Neuron (in vitro differentiated cells): ENCODE measurements around the gene SMIM33.
"Not testable (repeated sequence)": the region's sequence is repeated elsewhere in the genome, so short reads cannot be mapped to it uniquely, and the experiment has no call there.

ENCODE experiments used
- H2AFZ ChIP-seq: one replicate; pipeline ENCODE4 v1.6.1; 2013; ENCODE audit warnings: low read depth, mild to moderate bottlenecking, inconsistent platforms, low read length, moderate library complexity
- H3K27me3 ChIP-seq: one replicate; pipeline ENCODE4 v1.6.1; 2013; ENCODE audit warnings: low read length; ENCODE audit not compliant: insufficient read depth
- H3K36me3 ChIP-seq: one replicate; pipeline ENCODE4 v1.6.1; 2013; ENCODE audit warnings: low read length; ENCODE audit not compliant: insufficient read depth
- H3K4me1 ChIP-seq: one replicate; pipeline ENCODE4 v1.6.1; 2013; ENCODE audit warnings: low read length; ENCODE audit not compliant: insufficient read depth
- H3K4me3 ChIP-seq: 2 replicates; pipeline ENCODE4 v1.5.1; 2013; ENCODE audit warnings: mild to moderate bottlenecking, low read length, moderate library complexity
- H3K9me3 ChIP-seq: one replicate; pipeline ENCODE4 v1.6.1; 2013; ENCODE audit warnings: low read length

SMIM33 gene

DNA sequence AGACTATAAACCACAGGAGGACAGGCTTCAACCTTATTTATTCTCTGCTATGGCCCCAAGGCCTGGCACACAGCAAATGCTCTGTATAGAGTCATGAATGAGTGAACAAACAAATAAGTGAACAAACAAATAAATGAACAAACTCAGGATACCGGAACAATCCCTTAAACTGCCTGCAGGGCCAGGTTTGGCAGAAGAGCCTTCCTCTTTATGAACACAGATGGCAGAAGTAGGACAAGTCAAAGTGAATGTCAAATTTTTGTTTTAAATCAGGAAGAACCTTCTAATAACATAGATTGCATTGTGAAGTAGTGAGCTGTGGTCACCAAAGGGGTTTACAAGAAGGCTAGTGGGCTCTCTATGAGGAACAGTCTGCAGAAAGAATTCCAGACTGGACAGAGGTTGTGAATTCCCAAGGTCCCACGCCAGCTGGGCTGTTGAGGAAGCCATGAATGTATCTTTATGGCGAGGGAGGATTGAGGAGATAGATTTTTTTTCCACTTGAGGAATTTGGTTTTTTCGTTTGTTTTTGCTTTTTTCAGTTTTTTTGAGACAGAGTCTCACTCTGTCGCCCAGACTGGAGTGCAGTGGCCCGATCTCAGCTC, 42.1 kb downstream of the SMIM33 start:
- Histone ChIP-seq H3K36me3 (no peaks in the 10 kb centered on the region), H3K27me3 (peaks cover 2% of the 10 kb centered on the region)

GRCh38 chr5:139513434-139513833, 42.6 kb downstream of the SMIM33 start:
- H3K4me3 ChIP-seq, H3K4me1 ChIP-seq: not testable (repeated sequence)

More for the DNA sequence above, 42.1 kb downstream of the SMIM33 start:
- Histone ChIP-seq H2AFZ (no peak overlapping the region), H3K9me3 (no peaks in the 10 kb centered on the region), H3K4me1 (peaks cover 3% of the 10 kb centered on the region), H3K4me3 (no peak overlapping the region)

DNA sequence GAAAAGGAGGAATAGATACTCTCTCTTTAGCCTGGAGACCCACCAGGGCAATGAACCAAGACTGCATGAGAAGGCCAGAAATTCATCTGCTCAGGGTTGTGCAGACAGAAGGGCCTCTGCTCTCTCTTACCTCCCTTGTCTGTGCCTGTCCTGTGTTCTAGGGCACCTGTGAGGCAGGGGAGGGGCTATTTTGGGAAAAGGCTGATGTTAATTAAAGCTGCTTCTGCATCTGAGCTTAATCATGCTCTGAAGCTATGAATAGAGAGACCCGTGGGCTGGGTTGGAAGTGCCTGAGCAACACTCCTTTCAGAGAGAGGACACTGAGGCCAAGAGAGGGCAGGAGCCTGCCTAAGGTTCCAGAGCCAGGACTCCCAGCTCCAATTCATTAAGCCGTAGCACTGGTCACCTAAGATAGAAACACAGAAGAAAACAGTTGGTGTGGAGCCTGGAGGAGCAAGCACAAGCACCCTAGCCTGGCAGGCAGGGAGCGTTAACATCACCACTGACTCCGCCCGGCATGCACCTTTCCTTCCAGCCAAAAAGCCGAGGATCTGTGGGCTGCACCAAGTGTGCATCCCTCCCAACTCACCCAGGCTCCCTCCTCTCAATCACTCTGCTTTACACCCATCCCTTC, 43.2 kb downstream of the SMIM33 start:
- H2AFZ ChIP-seq = no peak overlapping the region
- H3K4me3 ChIP-seq = no peak overlapping the region
- peaks cover 9% of the 10 kb centered on the region for H3K4me1 ChIP-seq
- H3K36me3 ChIP-seq = no peaks in the 10 kb centered on the region
- H3K27me3 ChIP-seq = peaks cover under 1% of the 10 kb centered on the region
- H3K9me3 ChIP-seq = no peaks in the 10 kb centered on the region

More at GRCh38 chr5:139513434-139513833, 42.6 kb downstream of the SMIM33 start:
- not testable (repeated sequence) for H3K27me3 ChIP-seq, H3K36me3 ChIP-seq, H3K9me3 ChIP-seq, H2AFZ ChIP-seq

DNA sequence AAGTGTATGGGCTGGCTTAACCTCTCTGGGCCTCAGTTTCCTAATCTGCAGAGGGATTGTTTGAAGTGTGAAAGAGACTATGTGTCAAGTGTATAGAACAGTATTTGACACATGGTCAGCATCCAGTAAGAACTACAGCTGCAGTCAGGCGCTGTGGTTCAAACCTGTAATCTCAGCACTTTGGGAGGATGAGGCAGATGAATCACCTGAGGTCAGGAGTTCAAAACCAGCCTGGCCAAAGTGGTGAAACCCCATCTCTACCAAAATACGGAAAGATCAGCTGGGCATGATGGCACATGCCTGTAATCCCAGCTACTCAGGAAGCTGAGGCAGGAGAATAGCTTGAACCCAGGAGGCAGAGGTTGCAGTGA, 43.7 kb downstream of the SMIM33 start:
- H3K4me3 ChIP-seq = no peak overlapping the region
- H3K4me1 ChIP-seq = peaks cover 9% of the 10 kb centered on the region
- H2AFZ ChIP-seq = no peak overlapping the region
- no peaks in the 10 kb centered on the region for H3K36me3 ChIP-seq
- H3K9me3 ChIP-seq = no peaks in the 10 kb centered on the region
- no peaks in the 10 kb centered on the region for H3K27me3 ChIP-seq

- no peaks in the 10 kb centered on the region for H3K36me3 ChIP-seq
- H2AFZ ChIP-seq = peak overlapping the region; percentile 82
- H3K9me3 ChIP-seq = no peaks in the 10 kb centered on the region
- H3K27me3 ChIP-seq = no peaks in the 10 kb centered on the region
- peak overlapping the region; percentile 53 for H3K4me3 ChIP-seq
- H3K4me1 ChIP-seq = peaks cover 9% of the 10 kb centered on the region
Observed at GRCh38 chr5:139517683-139518564, 47.1 kb downstream of the SMIM33 start.
